Heart left ventricle (tissue), 16 donors: ENCODE measurements around the gene LGALS7. TPM values are rescaled to one million over a fixed set of nuclear protein-coding genes. Genes with fewer than 3 reads are reported as not detected.
"Not testable (repeated sequence)": the region's sequence is repeated elsewhere in the genome, so short reads cannot be mapped to it uniquely, and the experiment has no call there.

Experiments
- ATAC-seq, 4 donors: fragments of 200-7000 bp; cut with Tn5 transposase; one replicate each; pipeline ENCODE4 v1.9.1; 2020 to 2022; ENCODE audit warnings: moderate library complexity in 4 of 4, mild to moderate bottlenecking in 3 of 4, moderate number of reproducible peaks in 1 of 4
- DNase-seq, 5 donors: peaks; one replicate each; pipeline ENCODE4 v3.0.0-alpha.2; 2020
- H3K27ac ChIP-seq, 12 donors: fragments of 200-600 bp; sonication (generic) in 4 of 12; one replicate each; pipeline versions ENCODE4 v1.5.0 to v1.8.0; 2016 to 2022; ENCODE audit warnings: mild to moderate bottlenecking in 2 of 12
- H3K27me3 ChIP-seq, 9 donors: fragments of 200-600 bp; sonication (generic) in 2 of 9; one replicate each; pipeline versions ENCODE4 v1.5.1 to v1.8.0; 2016 to 2022; ENCODE audit warnings: mild to moderate bottlenecking in 3 of 9
- H3K36me3 ChIP-seq, 9 donors: fragments of 200-600 bp; sonication (generic) in 2 of 9; one replicate each; pipeline versions ENCODE4 v1.5.0 to v1.8.0; 2018 to 2022; ENCODE audit warnings: mild to moderate bottlenecking in 2 of 9
- H3K4me1 ChIP-seq, 12 donors: fragments of 200-600 bp; sonication (generic) in 4 of 12; one replicate each; pipeline versions ENCODE4 v1.5.0 to v1.8.0; 2016 to 2022; ENCODE audit warnings: mild to moderate bottlenecking in 3 of 12
- H3K4me3 ChIP-seq, 12 donors: fragments of 200-600 bp; sonication (generic) in 4 of 12; one replicate each; pipeline versions ENCODE4 v1.5.0 to v1.8.0; 2017 to 2022; ENCODE audit warnings: mild to moderate bottlenecking in 9 of 12, moderate library complexity in 4 of 12
- H3K9me3 ChIP-seq, 12 donors: fragments of 200-600 bp; sonication (generic) in 4 of 12; one replicate each; pipeline versions ENCODE4 v1.5.0 to v1.8.0; 2016 to 2022; ENCODE audit warnings: mild to moderate bottlenecking in 1 of 12
- POLR2A ChIP-seq, 2 donors: fragments of 450-650 bp; IDR thresholded peaks; one replicate each; pipeline ENCODE4 v1.6.1; 2017; ENCODE audit warnings: antibody characterized with exemption in 2 of 2, mild to moderate bottlenecking in 2 of 2, moderate library complexity in 2 of 2
- WGBS, 4 donors: extraction: QIAGEN DNeasy Blood & Tissue Kit in 2 of 4; methylation state at CpG; one replicate each; pipeline versions ENCODE4 v1.1.5 to v1.1.7; 2013 to 2018; 5-methylcytosine and 5-hydroxymethylcytosine counted together
- intact Hi-C, 10 donors: fragments of 100-400 bp; cut with DNase I; formaldehyde crosslinking; loops; one replicate each; pipeline versions ENCODE4 v1.11.1 to v1.14.2; 2022
- polyA plus RNA-seq, 2 donors: library from polyadenylated mRNA; stranded (reverse); fragments of 200-250 nt; gene quantifications; one replicate each; pipeline ENCODE4 v1.2.3, GENCODE V29; 2013
- total RNA-seq, 9 donors: library from RNA; depleted of rRNA in 2 of 9; stranded (reverse); fragments of >200 nt in 2 of 9; fragmentation: NEBNext Ultra II Directional in 3 of 9; extraction: Animal tissue kit (Norgen Biotek cat#: 25700) in 3 of 9; gene quantifications; one replicate each; pipeline versions ENCODE4 v1.1.0 to v1.2.4, GENCODE V29; 2016 to 2023
- TF ChIP-seq, protein P1 (sequence below), 12 donors: fragments of 200-600 bp; sonication (generic) in 4 of 12; IDR thresholded peaks; one replicate each; pipeline versions ENCODE4 v1.5.0 to v1.8.0; 2018 to 2022; ENCODE audit warnings: antibody characterized with exemption in 12 of 12, mild to moderate bottlenecking in 5 of 12
- donor health status: ischemic (EF 13 %, LVEDD 7.1; RV severe dilation, severe dysfunction).
- donor health status: healthy with polysubstance abuse.
- donor health status: DM: no; HTN: yes; CAD: no.
- donor health status: DM: no; HTN: no; CAD: no.
- donor health status: ischemic (EF 25% LVEDD 6.9; RV normal size, moderate dysfunction).
- donor health status: ischemic (EF 25% LVEDD 5.7; RV mildly dilated, moderate dysfunction).
- donor health status: healthy.
- donor health status: DM: yes; HTN: yes; CAD: no.
- donor health status: ischemic (EF 35%, LVEDD 5.7; RV mildly dilated, moderate dysfunction).
- donor health status: nonischemic (EF 11% LVEDD 7.7; RV severe dilation, severe dysfunction).
- donor health status: DM: yes; HTN: yes; CAD: no.
- donor health status: PGD.
- donor health status: ischemic (EF 29% LVEDD 5.4; RV normal size, mild dysfunction).
- donor health status: nonischemic (EF 23%, LVEDD 6.1; RV moderate dilation, normal function).

LGALS7 gene
- total and polyA plus RNA-seq, 11 donors, result 0.33 TPM; not detected in 10

DNA sequence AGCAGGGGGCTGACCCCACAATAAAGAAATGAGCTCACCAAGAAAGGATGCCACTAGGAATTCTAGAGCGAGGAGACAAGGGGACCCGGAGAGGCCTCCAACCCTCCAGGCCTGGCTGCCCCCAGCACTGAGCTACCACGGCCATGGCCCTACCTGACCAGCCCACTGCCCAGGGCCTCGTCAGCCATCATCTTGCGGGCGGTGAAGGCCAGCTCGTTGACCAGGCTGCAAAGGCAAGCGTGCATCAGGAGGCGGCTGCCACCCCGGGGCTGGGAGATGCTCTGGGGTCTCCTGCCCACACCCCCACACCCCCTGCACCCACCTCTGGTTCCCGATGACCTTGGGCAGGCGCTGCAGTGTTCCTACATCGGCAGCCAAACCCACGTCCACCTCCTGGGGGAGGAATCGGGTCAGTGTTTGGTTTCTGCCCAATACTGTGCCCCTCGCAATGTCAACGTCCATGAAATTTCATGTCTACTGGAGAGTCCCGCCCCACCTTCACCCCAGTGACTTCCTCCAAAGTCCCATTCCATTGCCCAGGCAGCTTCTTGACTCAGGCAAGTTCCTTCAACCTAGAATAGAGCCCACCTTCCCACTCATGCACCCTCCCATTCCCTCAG lies 42.9 kb upstream of the LGALS7 start:
- no peak for TF ChIP-seq POLR2A (IDR thresholded peaks at IDR 0.05)
- TF ChIP-seq, protein P1, sequence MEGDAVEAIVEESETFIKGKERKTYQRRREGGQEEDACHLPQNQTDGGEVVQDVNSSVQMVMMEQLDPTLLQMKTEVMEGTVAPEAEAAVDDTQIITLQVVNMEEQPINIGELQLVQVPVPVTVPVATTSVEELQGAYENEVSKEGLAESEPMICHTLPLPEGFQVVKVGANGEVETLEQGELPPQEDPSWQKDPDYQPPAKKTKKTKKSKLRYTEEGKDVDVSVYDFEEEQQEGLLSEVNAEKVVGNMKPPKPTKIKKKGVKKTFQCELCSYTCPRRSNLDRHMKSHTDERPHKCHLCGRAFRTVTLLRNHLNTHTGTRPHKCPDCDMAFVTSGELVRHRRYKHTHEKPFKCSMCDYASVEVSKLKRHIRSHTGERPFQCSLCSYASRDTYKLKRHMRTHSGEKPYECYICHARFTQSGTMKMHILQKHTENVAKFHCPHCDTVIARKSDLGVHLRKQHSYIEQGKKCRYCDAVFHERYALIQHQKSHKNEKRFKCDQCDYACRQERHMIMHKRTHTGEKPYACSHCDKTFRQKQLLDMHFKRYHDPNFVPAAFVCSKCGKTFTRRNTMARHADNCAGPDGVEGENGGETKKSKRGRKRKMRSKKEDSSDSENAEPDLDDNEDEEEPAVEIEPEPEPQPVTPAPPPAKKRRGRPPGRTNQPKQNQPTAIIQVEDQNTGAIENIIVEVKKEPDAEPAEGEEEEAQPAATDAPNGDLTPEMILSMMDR (IDR thresholded peaks at IDR 0.05), result no peak
- peaks cover 0 to 41% (median 37%) of the 10 kb centered on the region in 9 donors for H3K36me3 ChIP-seq
- no peak for ATAC-seq
- no peak overlapping the region for H3K27ac ChIP-seq
- intact Hi-C loops, result no loop called here
- no peaks in the 10 kb centered on the region for H3K27me3 ChIP-seq
- H3K4me1 ChIP-seq, result peaks cover 0 to 25% (median 9%) of the 10 kb centered on the region in 12 donors
- no peak for DNase-seq
- no peak overlapping the region for H3K4me3 ChIP-seq
- 93 to 96% (median 93%) methylated on average over 17 to 18 of the region's 18 CpGs for WGBS, 4 donors
- H3K9me3 ChIP-seq, result no peaks in the 10 kb centered on the region

DNA sequence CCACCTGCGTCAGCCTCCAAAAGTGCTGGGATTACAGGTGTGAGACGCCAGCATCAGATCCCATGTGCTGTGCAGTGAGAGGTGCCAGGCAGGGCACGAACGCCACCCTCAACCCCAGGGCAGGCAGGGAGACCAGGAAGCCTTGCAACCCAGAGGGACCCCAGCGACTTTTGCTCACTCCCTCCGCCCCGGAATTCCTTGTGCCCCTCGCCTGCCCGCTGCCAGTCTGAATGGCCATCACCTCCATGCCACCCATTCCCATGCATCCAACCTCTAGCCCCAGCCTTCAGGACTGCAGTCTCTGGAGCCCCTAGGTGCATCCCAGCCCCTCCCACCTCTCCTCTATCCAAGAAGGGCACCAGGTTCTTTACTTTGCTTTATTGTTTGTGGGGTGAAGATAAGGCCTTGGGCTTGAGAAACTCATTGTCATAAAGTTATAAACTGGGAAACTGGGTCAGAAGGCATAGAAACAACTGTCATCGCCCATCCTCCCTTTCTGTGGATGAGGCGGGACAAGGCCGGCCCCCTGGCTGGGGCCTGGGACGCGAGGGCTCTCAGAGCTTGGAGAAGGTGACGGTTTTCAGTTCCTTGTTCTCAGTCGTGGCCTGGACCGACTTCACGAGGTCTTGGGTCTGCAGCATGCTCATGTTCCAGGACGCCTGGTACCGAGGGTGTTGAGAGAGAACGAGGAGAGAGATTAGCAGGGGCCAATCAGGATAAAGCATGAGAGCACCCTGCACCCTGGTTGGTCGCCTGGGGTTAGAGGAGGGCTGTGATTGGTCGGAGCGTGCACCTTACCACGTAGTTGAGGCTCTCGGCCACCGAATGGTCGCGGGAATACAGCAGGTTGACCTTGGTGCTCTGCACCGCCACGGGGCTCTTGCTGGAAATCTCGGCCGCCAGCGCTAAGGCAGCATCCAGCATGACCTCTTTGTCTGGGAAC lies 42.0 kb upstream of the LGALS7 start:
- DNase-seq (no peak), ATAC-seq (no peak)
- Histone ChIP-seq H3K27ac (no peak overlapping the region), H3K4me1 (peaks cover 0 to 16% (median 9%) of the 10 kb centered on the region in 12 donors), H3K4me3 (no peak overlapping the region), H3K36me3 (peaks cover 0 to 39% (median 34%) of the 10 kb centered on the region in 9 donors), H3K27me3 (no peaks in the 10 kb centered on the region), H3K9me3 (no peaks in the 10 kb centered on the region)
- intact Hi-C loops, result no loop called here
- TF ChIP-seq, protein P1 (IDR thresholded peaks at IDR 0.05), result no peak
- TF ChIP-seq POLR2A (IDR thresholded peaks at IDR 0.05), result no peak
- WGBS, 4 donors, result 89 to 92% (median 91%) methylated on average over 32 to 34 of the region's 34 CpGs

DNA sequence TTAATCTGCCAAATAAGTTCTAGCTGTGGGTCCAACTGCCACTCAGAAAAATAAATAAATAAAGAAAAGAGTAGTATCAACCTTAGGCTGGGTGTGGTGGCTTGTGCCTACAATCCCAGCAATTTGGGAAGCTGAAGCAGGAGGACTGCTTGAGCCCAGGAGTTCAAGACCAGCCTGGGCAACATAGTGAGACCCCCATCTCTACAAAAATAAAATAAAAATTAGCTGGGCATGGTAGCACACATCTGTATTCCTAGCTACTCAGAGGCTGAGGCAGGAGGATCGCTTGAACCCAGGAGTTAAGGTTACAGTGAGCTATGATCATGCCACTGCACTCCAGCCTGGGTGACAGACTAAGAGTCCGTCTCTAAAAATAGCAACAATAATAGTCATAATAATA lies 40.6 kb upstream of the LGALS7 start:
- H3K36me3 ChIP-seq, result peaks cover 0 to 37% (median 34%) of the 10 kb centered on the region in 9 donors
- 81 to 88% (median 82%) methylated on average over 2 of the region's 2 CpGs for WGBS, 4 donors
- intact Hi-C loops, result not testable (repeated sequence)

DNA sequence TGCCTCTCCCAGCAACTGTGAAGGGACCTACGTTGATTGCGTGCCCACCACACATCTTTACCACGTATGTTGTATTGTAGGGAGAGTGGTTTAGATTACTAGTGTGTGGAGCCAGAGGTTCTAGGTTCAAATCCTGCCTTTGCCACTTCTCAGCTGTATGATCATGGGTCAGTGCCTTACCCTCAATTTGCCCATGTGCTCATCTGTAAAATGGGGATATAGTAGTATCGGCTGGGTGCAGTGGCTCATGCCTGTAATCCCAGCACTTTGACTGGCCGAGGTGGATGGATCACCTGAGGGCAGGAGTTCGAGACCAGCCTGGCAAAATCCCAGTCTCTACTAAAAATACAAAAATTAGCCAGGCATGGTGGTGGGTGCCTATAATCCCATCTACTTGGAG lies 40.0 kb upstream of the LGALS7 start:
- WGBS, 4 donors, result 88 to 95% (median 91%) methylated on average over 6 of the region's 6 CpGs

More for the DNA sequence above, 40.6 kb upstream of the LGALS7 start:
- not testable (repeated sequence) for H3K4me3 ChIP-seq, H3K27me3 ChIP-seq, H3K4me1 ChIP-seq, H3K27ac ChIP-seq, ATAC-seq, H3K9me3 ChIP-seq, DNase-seq

More for the DNA sequence above, 40.0 kb upstream of the LGALS7 start:
- ATAC-seq, result no peak
- no peak overlapping the region for H3K4me3 ChIP-seq
- H3K27me3 ChIP-seq, result no peaks in the 10 kb centered on the region
- no peak for DNase-seq
- peaks cover 0 to 37% (median 34%) of the 10 kb centered on the region in 9 donors for H3K36me3 ChIP-seq
- H3K9me3 ChIP-seq, result no peaks in the 10 kb centered on the region
- TF ChIP-seq POLR2A (IDR thresholded peaks at IDR 0.05), result no peak
- TF ChIP-seq, protein P1 (IDR thresholded peaks at IDR 0.05), result no peak
- H3K4me1 ChIP-seq, result no peaks in the 10 kb centered on the region
- H3K27ac ChIP-seq, result no peak overlapping the region
- intact Hi-C loops, result no loop called here
